ENCODE results near the gene MARCHF5. TPM values are rescaled to one million over a fixed set of nuclear protein-coding genes. Genes with fewer than 3 reads are reported as not detected.
"Not testable (repeated sequence)": the region's sequence is repeated elsewhere in the genome, so short reads cannot be mapped to it uniquely, and the experiment has no call there.

Gene MARCHF5
- total RNA-seq, 5 donors from 2014 or later (not counting 1 experiment from before 2014, with no cell fraction given): 22.8 to 37.9 (median 32.7) TPM

DNA sequence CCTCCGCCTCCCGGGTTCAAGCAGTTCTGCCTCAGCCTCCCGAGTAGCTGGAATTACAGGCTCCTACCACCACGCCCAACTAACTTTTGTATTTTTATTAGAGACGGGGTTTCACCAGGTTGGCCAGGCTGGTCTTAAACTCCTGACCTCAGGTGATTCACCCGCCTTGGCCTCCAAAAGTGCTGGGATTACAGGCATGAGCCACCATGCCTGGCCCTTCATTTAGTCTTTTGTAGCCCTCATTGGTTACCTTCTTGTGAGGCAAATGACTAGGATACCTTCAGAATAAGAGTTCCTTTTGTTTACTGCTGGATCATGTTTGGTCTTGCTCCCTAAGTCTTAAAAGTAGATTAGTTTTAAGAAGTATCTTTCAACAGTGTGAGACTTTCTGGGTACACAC is 39.0 kb downstream of the MARCHF5 start:
- not testable (repeated sequence) for H3K27me3 ChIP-seq (replicated peaks in 1 of 2; ENCODE audit: control insufficient read depth in 2 of 2, extremely low read depth in 1 of 2, insufficient read depth in 2 of 2, low read length in 1 of 2); H3K9me3 ChIP-seq; DNase-seq; H3K4me3 Mint-ChIP-seq; H3K4me1 ChIP-seq (ENCODE audit: control insufficient read depth in 1 of 2, extremely low read depth in 1 of 2, insufficient read depth in 2 of 2, low read length in 2 of 2); H3K4me3 ChIP-seq (ENCODE audit: control insufficient read depth in 1 of 2, extremely low read depth in 1 of 2, low read length in 1 of 2); ATAC-seq (replicated peaks in 1 of 4); H3K36me3 Mint-ChIP-seq; H3K36me3 ChIP-seq (ENCODE audit: control insufficient read depth in 2 of 2, extremely low read depth in 1 of 2, insufficient read depth in 1 of 2, low read length in 1 of 2); H3K9me3 Mint-ChIP-seq; H3K27ac ChIP-seq (ENCODE audit: low read length); H3K27me3 Mint-ChIP-seq
- ChIA-PET CTCF (interaction anchor here in 1 of 2 donors (0.6 kb wide), 1 partner anchor 514 kb away, joined by 3 read pairs; no protein-coding TSS in a partner anchor), POLR2A (interaction anchor here in 1 of 2 donors (0.6 kb wide), 1 partner anchor 20 kb away, joined by 3 read pairs; no protein-coding TSS in a partner anchor)
- 100% methylated on average over 6 of the region's 6 CpGs for WGBS (ENCODE audit: insufficient coverage)
- Mint-ChIP-seq H3K27ac (peak overlapping the region in 1 of 2 donors; percentile 37), H3K4me1 (peaks cover 34 to 45% (median 44%) of the 10 kb centered on the region in 3 donors)

DNA sequence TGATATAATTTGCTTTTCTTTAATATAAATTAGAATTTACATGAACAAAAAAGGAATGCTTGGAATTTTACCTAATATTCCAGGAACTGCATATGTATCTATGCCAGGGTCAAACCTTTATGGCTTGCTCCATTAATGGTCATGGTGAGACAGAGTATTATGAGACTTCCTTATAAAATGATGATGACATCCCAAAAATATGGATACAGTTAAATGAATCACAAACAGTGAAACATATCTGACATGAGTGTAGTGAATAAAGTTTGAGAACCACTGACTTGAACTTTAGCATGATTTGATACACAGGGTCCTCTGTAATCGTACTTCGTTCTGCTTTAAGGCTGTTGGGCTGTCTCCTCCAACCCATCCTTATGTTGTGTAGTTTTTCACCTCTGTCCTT is 51.8 kb downstream of the MARCHF5 start:
- H3K4me3 Mint-ChIP-seq: no peak overlapping the region
- CTCF ChIA-PET: no interaction called here

DNA sequence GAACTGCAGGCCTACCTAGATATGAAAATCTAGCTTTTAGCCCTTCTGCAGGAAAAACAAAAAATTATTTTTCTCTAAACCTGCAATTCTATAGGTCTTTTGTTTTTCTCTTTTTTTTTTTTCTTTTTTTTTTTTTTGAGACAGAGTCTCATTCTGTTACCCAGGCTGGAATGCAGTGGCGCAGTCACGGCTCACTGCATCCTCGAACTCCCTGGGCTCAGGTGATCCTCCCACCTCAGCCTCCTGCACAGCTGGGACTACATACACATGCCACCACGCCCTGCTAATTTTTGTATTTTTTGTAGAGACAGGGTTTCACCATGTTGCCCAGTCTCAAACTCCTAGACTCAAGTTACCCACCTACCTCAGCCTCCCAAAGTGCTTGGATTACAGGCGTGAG is 54.6 kb downstream of the MARCHF5 start:
- POLR2A ChIA-PET; H3K27me3 ChIP-seq (replicated peaks in 1 of 2; ENCODE audit: control insufficient read depth in 2 of 2, extremely low read depth in 1 of 2, insufficient read depth in 2 of 2, low read length in 1 of 2); H3K4me1 ChIP-seq (ENCODE audit: control insufficient read depth in 1 of 2, extremely low read depth in 1 of 2, insufficient read depth in 2 of 2, low read length in 2 of 2); H3K9me3 Mint-ChIP-seq; H3K27ac ChIP-seq (ENCODE audit: low read length); H3K9me3 ChIP-seq; H3K27me3 Mint-ChIP-seq; H3K4me3 Mint-ChIP-seq; H3K27ac Mint-ChIP-seq; H3K4me1 Mint-ChIP-seq; CTCF ChIA-PET; H3K4me3 ChIP-seq (ENCODE audit: control insufficient read depth in 1 of 2, extremely low read depth in 1 of 2, low read length in 1 of 2); DNase-seq; ATAC-seq (replicated peaks in 1 of 4): not testable (repeated sequence)
- H3K36me3 Mint-ChIP-seq: peaks cover 46% of the 10 kb centered on the region
- WGBS (ENCODE audit: insufficient coverage): no CpG with 5 or more reads among the region's 5 CpGs
- H3K36me3 ChIP-seq (ENCODE audit: control insufficient read depth in 2 of 2, extremely low read depth in 1 of 2, insufficient read depth in 1 of 2, low read length in 1 of 2): peaks cover 3 to 45% of the 10 kb centered on the region in 2 donors

More for the DNA sequence above, 51.8 kb downstream of the MARCHF5 start:
- DNase-seq (no peak), ATAC-seq (replicated peaks in 1 of 4) (no peak)
- Histone ChIP-seq H3K4me3 (ENCODE audit: control insufficient read depth in 1 of 2, extremely low read depth in 1 of 2, low read length in 1 of 2) (no peak overlapping the region), H3K36me3 (ENCODE audit: control insufficient read depth in 2 of 2, extremely low read depth in 1 of 2, insufficient read depth in 1 of 2, low read length in 1 of 2) (peaks cover 0 to 24% of the 10 kb centered on the region in 2 donors), H3K4me1 (ENCODE audit: control insufficient read depth in 1 of 2, extremely low read depth in 1 of 2, insufficient read depth in 2 of 2, low read length in 2 of 2) (no peaks in the 10 kb centered on the region), H3K9me3 (no peaks in the 10 kb centered on the region), H3K27me3 (replicated peaks in 1 of 2; ENCODE audit: control insufficient read depth in 2 of 2, extremely low read depth in 1 of 2, insufficient read depth in 2 of 2, low read length in 1 of 2) (no peaks in the 10 kb centered on the region), H3K27ac (ENCODE audit: low read length) (no peak overlapping the region)
- 100% methylated on average over 2 of the region's 2 CpGs for WGBS (ENCODE audit: insufficient coverage)
- Mint-ChIP-seq H3K27ac (peak overlapping the region in 1 of 2 donors; percentile 25), H3K4me1 (peaks cover 3 to 5% (median 4%) of the 10 kb centered on the region in 3 donors), H3K27me3 (no peaks in the 10 kb centered on the region), H3K9me3 (no peaks in the 10 kb centered on the region), H3K36me3 (peaks cover 29% of the 10 kb centered on the region)
- POLR2A ChIA-PET: no interaction called here

DNA sequence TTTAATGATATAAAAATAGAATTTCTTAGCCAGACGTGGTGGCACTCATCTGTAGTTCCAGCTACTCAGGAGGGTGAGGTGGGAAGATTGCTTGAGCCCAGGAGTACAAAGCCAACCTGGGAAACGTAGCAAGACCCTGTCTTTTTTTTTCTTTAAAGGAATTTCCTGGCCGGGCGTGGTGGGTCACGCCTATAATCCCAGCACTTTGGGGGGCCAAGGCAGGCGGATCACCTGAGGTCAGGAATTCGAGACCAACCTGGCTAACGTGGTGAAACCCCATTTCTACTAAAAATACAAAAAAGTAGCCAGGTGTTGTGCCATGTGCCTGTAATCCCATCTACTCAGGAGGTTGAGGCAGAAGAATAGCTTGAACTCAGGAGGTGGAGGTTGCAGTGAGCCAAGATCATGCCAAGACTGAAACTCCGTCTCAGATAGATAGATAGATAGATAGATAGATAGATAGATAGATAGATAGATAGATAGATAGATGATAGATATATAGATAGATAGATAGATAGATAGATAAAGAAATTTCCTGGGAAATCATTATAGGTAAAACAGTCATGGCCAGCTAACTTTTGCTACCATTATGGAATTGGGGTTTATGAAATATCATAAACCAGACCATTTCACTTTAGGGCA is 56.2 kb downstream of the MARCHF5 start:
- H3K9me3 Mint-ChIP-seq; H3K4me3 Mint-ChIP-seq; H3K4me1 Mint-ChIP-seq; DNase-seq; H3K27me3 ChIP-seq (replicated peaks in 1 of 2; ENCODE audit: control insufficient read depth in 2 of 2, extremely low read depth in 1 of 2, insufficient read depth in 2 of 2, low read length in 1 of 2); H3K4me1 ChIP-seq (ENCODE audit: control insufficient read depth in 1 of 2, extremely low read depth in 1 of 2, insufficient read depth in 2 of 2, low read length in 2 of 2); H3K27ac ChIP-seq (ENCODE audit: low read length); POLR2A ChIA-PET; H3K4me3 ChIP-seq (ENCODE audit: control insufficient read depth in 1 of 2, extremely low read depth in 1 of 2, low read length in 1 of 2); H3K27ac Mint-ChIP-seq; ATAC-seq (replicated peaks in 1 of 4); H3K27me3 Mint-ChIP-seq; H3K9me3 ChIP-seq: not testable (repeated sequence)
- CTCF ChIA-PET: interaction anchor here in 1 of 2 donors (0.7 kb wide), 1 partner anchor 580 kb away, joined by 4 read pairs; no protein-coding TSS in a partner anchor
- 88% methylated on average over 1 of the region's 9 CpGs for WGBS (ENCODE audit: insufficient coverage)
- H3K36me3 Mint-ChIP-seq: peaks cover 45% of the 10 kb centered on the region
- peaks cover 3 to 44% of the 10 kb centered on the region in 2 donors for H3K36me3 ChIP-seq (ENCODE audit: control insufficient read depth in 2 of 2, extremely low read depth in 1 of 2, insufficient read depth in 1 of 2, low read length in 1 of 2)

DNA sequence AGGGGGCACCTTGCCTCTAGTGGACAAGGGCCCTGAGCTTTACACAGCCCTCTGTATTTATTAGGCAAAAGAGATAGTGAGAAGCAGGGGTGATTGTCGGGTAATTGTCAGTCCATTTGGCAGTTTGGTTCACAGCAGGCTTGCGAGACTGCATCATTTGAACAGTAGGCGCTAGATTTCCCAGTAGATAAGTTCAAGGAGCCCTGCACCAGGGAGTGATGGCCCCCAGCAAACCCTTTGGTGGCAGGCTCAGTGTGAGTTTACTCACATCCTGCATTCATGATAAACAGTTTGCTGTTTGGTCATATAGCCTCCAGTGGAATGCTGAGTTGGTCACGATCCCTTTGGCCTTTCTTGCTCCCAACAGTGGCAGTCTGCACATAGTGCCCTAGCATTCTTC is 59.4 kb downstream of the MARCHF5 start:
- H3K4me1 Mint-ChIP-seq: no peaks in the 10 kb centered on the region
- Histone ChIP-seq H3K4me1 (ENCODE audit: control insufficient read depth in 1 of 2, extremely low read depth in 1 of 2, insufficient read depth in 2 of 2, low read length in 2 of 2) (no peaks in the 10 kb centered on the region), H3K27me3 (replicated peaks in 1 of 2; ENCODE audit: control insufficient read depth in 2 of 2, extremely low read depth in 1 of 2, insufficient read depth in 2 of 2, low read length in 1 of 2) (no peaks in the 10 kb centered on the region), H3K9me3 (no peaks in the 10 kb centered on the region), H3K4me3 (ENCODE audit: control insufficient read depth in 1 of 2, extremely low read depth in 1 of 2, low read length in 1 of 2) (no peak overlapping the region), H3K27ac (ENCODE audit: low read length) (no peak overlapping the region), H3K36me3 (ENCODE audit: control insufficient read depth in 2 of 2, extremely low read depth in 1 of 2, insufficient read depth in 1 of 2, low read length in 1 of 2) (peaks cover 3 to 29% of the 10 kb centered on the region in 2 donors)
- H3K27me3 Mint-ChIP-seq: no peaks in the 10 kb centered on the region
- H3K36me3 Mint-ChIP-seq: peaks cover 25% of the 10 kb centered on the region
- no peak overlapping the region for H3K4me3 Mint-ChIP-seq
- peak overlapping the region in 1 of 2 donors; percentile 31 for H3K27ac Mint-ChIP-seq
- WGBS (ENCODE audit: insufficient coverage): no CpG with 5 or more reads among the region's 4 CpGs
- ChIA-PET CTCF (no interaction called here), POLR2A (interaction anchor here in 1 of 2 donors (0.5 kb wide), 1 partner anchor 210 kb away, joined by 3 read pairs; no protein-coding TSS in a partner anchor)
- DNase-seq (no peak), ATAC-seq (replicated peaks in 1 of 4) (no peak)
- no peaks in the 10 kb centered on the region for H3K9me3 Mint-ChIP-seq

DNA sequence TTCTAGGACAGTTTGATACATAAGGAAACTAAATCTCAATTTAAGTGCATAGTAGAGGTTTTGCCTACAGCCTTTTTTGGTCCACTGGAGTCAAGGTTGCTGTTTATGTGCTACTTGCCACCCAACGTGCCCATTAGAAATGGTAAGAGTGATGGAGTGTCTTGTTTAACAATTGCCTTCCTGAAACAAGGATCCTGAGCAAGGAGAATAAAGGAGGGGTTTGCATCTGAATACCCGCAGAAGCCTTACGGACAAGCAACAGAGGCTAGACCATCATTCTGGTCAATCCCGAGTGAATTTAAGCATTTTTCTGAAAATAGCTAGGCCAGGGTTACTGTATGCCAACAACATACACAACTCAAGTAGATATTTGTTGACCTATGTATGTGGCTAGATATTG is 63.6 kb downstream of the MARCHF5 start:
- peak overlapping the region in 1 of 2 donors; percentile 12 for H3K27ac Mint-ChIP-seq
- 80% methylated on average over 1 of the region's 4 CpGs for WGBS (ENCODE audit: insufficient coverage)
- ATAC-seq (replicated peaks in 1 of 4) (no peak), DNase-seq (no peak)
- Histone ChIP-seq H3K4me1 (ENCODE audit: control insufficient read depth in 1 of 2, extremely low read depth in 1 of 2, insufficient read depth in 2 of 2, low read length in 2 of 2) (no peaks in the 10 kb centered on the region), H3K4me3 (ENCODE audit: control insufficient read depth in 1 of 2, extremely low read depth in 1 of 2, low read length in 1 of 2) (no peak overlapping the region), H3K36me3 (ENCODE audit: control insufficient read depth in 2 of 2, extremely low read depth in 1 of 2, insufficient read depth in 1 of 2, low read length in 1 of 2) (peaks cover 3 to 18% of the 10 kb centered on the region in 2 donors), H3K9me3 (no peaks in the 10 kb centered on the region), H3K27me3 (replicated peaks in 1 of 2; ENCODE audit: control insufficient read depth in 2 of 2, extremely low read depth in 1 of 2, insufficient read depth in 2 of 2, low read length in 1 of 2) (no peaks in the 10 kb centered on the region), H3K27ac (ENCODE audit: low read length) (no peak overlapping the region)
- ChIA-PET POLR2A (no interaction called here), CTCF (no interaction called here)
- H3K4me1 Mint-ChIP-seq: no peaks in the 10 kb centered on the region
- no peaks in the 10 kb centered on the region for H3K9me3 Mint-ChIP-seq
- H3K36me3 Mint-ChIP-seq: peaks cover 13% of the 10 kb centered on the region
- H3K27me3 Mint-ChIP-seq: no peaks in the 10 kb centered on the region
- H3K4me3 Mint-ChIP-seq: no peak overlapping the region

Data from T-cell (primary cell).